Uterus (tissue), 2 donors: ENCODE measurements around the gene ARHGEF40.

ENCODE experiments used
- CTCF ChIP-seq, 4 experiments: fragments of 200-600 bp in 2 of 4; fragments of 450-650 bp in 2 of 4; sonication (generic) in 2 of 4; IDR thresholded peaks; one replicate each; pipeline ENCODE4 v1.5.1; 2016 to 2019; ENCODE audit warnings: antibody characterized with exemption in 4 of 4, mild to moderate bottlenecking in 2 of 4, moderate library complexity in 1 of 4
- POLR2A ChIP-seq, 2 donors: fragments of 450-650 bp; IDR thresholded peaks; one replicate each; pipeline ENCODE4 v1.6.1; 2016; ENCODE audit warnings: antibody characterized with exemption in 2 of 2, mild to moderate bottlenecking in 1 of 2, moderate library complexity in 1 of 2

DNA sequence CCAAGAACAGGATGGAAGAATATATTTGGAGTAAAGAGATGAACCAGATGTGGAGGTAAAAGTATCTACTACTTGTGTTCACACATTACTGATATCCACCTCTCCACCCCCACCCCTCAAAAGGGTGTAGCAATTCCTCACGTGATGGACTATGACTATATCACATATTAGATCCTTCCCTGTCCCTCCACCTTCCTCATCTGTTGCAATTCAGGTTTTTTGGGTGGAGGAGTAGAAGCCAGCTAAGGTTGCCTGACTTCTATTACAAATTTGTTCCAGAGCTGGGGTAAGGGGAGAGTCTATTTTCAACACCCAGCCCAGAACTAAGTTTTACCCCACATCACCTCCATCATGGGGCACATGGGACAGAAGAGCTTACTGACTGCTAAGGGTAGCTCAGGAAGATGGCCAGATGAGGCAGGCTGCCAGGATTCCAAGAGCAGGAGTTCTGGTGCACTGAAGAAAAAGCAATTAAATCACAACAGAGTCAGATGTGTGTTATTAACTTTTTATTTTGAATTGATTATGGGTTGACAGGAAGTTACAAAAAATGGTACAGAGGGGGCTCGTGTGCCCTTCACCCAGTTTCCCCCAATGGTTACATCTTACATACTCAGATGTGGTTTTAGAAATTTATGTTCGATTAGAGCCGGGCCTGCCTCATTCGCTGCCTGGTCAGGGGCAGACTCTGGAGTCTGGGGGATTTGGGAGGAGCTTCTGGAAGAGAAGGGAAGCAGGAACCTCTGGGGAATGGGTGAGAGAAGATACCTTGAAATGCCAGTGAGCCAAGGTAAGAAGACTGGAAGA, 37.6 kb upstream of the ARHGEF40 start:
- TF ChIP-seq CTCF (IDR thresholded peaks at IDR 0.05) (no peak), POLR2A (IDR thresholded peaks at IDR 0.05) (no peak)
